B cell (primary cell): ENCODE data around the gene TNIK. TPM values are rescaled to one million over a fixed set of nuclear protein-coding genes. Genes with fewer than 3 reads are reported as not detected.

Experiments used
- ATAC-seq: fragments of 200-7000 bp; cut with Tn5 transposase; one replicate; pipeline ENCODE4 v1.10.0; 2021; ENCODE audit warnings: low read depth, mild to moderate bottlenecking, moderate number of reproducible peaks, moderate library complexity
- CTCF ChIA-PET: fragments of 350-600 bp; sonication (Branson Sonifier 250); formaldehyde crosslinking; loops from one replicate; lab custom pipeline; 2021; ENCODE audit warnings: antibody characterized with exemption, inconsistent platforms; lab: Charles Lee
- POLR2A ChIA-PET: fragments of 350-600 bp; sonication (Branson Sonifier 250); formaldehyde crosslinking; loops from one replicate; lab custom pipeline; 2021; ENCODE audit warnings: antibody characterized with exemption; lab: Charles Lee
- DNase-seq: peaks from one replicate; pipeline ENCODE4 v3.0.0; 2013
- H2AFZ ChIP-seq: 2 replicates; pipeline ENCODE4 v1.6.1; 2012; ENCODE audit warnings: mild to moderate bottlenecking, low read depth, low read length; ENCODE audit not compliant: insufficient read depth, poor library complexity, severe bottlenecking
- H3K27ac ChIP-seq, 2 donors: 1 replicate in 1 of 2; 2 replicates in 1 of 2; pipeline ENCODE4 v1.5.1; 2012 to 2013; ENCODE audit warnings: low read length in 2 of 2, mild to moderate bottlenecking in 2 of 2, moderate library complexity in 1 of 2
- H3K27me3 ChIP-seq, 4 experiments: fragments of 200-600 bp in 1 of 4; sonication (generic) in 1 of 4; replicated peaks in 1 of 4; 1 replicate in 2 of 4; 2 replicates in 2 of 4; pipeline versions ENCODE4 v1.6.1 to v1.7.0; 2013 to 2016; ENCODE audit warnings: low read length in 3 of 4, mild to moderate bottlenecking in 2 of 4, mixed read lengths in 1 of 4, moderate library complexity in 1 of 4; ENCODE audit not compliant: insufficient read depth in 4 of 4, control insufficient read depth in 3 of 4; ENCODE audit errors: control extremely low read depth in 1 of 4
- H3K36me3 ChIP-seq, 2 experiments: replicated peaks in 1 of 2; 1 replicate in 1 of 2; 2 replicates in 1 of 2; pipeline versions ENCODE4 v1.6.1 to v1.7.1; 2013; ENCODE audit warnings: low read length in 1 of 2; ENCODE audit not compliant: insufficient read depth in 2 of 2, control insufficient read depth in 1 of 2; ENCODE audit errors: control extremely low read depth in 1 of 2, extremely low read depth in 1 of 2
- H3K4me1 ChIP-seq, 2 donors: fragments of 200-600 bp in 1 of 2; sonication (generic) in 1 of 2; 1 replicate in 1 of 2; 2 replicates in 1 of 2; pipeline versions ENCODE4 v1.5.1 to v1.6.1; 2013 to 2017; ENCODE audit warnings: low read length in 2 of 2; ENCODE audit not compliant: control insufficient read depth in 2 of 2, insufficient read depth in 2 of 2
- H3K4me2 ChIP-seq: replicated peaks from 2 replicates; pipeline ENCODE3; 2012; ENCODE audit warnings: mild to moderate bottlenecking, low read depth, low read length; ENCODE audit not compliant: poor library complexity, severe bottlenecking
- H3K4me3 ChIP-seq, 5 experiments: fragments of 200-600 bp in 1 of 5; sonication (generic) in 1 of 5; 1 replicate in 3 of 5; 2 replicates in 2 of 5; pipeline versions ENCODE4 v1.5.1 to v1.7.0; 2011 to 2016; ENCODE audit warnings: low read length in 4 of 5, mild to moderate bottlenecking in 4 of 5, low read depth in 2 of 5, control low read depth in 1 of 5, moderate library complexity in 1 of 5; ENCODE audit not compliant: insufficient read depth in 1 of 5; ENCODE audit errors: control extremely low read depth in 1 of 5, extremely low read depth in 1 of 5
- H3K79me2 ChIP-seq: fragments of 200-600 bp; sonication (generic); one replicate; pipeline ENCODE4 v1.6.0; 2016; ENCODE audit warnings: low read length; ENCODE audit not compliant: control insufficient read depth, insufficient read depth
- H3K9ac ChIP-seq: fragments of 200-600 bp; sonication (generic); 2 replicates; pipeline ENCODE4 v1.6.1; 2017; ENCODE audit warnings: mild to moderate bottlenecking, low read length, moderate library complexity
- H3K9me3 ChIP-seq, 3 donors: one replicate each; pipeline versions ENCODE4 v1.6.1 to v1.7.1; 2013; ENCODE audit warnings: low read length in 2 of 3; ENCODE audit not compliant: control insufficient read depth in 2 of 3, insufficient read depth in 1 of 3; ENCODE audit errors: control extremely low read depth in 1 of 3
- H4K20me1 ChIP-seq: 2 replicates; pipeline ENCODE4 v1.6.0; 2012; ENCODE audit warnings: mild to moderate bottlenecking, low read length; ENCODE audit not compliant: insufficient read depth, control insufficient read depth, poor library complexity, severe bottlenecking
- H3K27ac Mint-ChIP-seq: one replicate; pipeline ENCODE4 v1.8.0; 2021; ENCODE audit warnings: mixed read lengths
- H3K27me3 Mint-ChIP-seq: one replicate; pipeline ENCODE4 v1.8.0; 2021; ENCODE audit warnings: mixed read lengths
- H3K4me1 Mint-ChIP-seq: one replicate; pipeline ENCODE4 v1.8.0; 2021; ENCODE audit warnings: mixed read lengths
- H3K4me3 Mint-ChIP-seq: one replicate; pipeline ENCODE4 v1.8.0; 2021; ENCODE audit warnings: mixed read lengths
- H3K9me3 Mint-ChIP-seq: one replicate; pipeline ENCODE4 v1.8.0; 2022; ENCODE audit warnings: mixed read lengths; ENCODE audit not compliant: insufficient read depth
- EZH2 ChIP-seq: IDR thresholded peaks from 2 replicates; pipeline ENCODE4 v1.6.1; 2012; ENCODE audit warnings: borderline replicate concordance, low read depth, mild to moderate bottlenecking, moderate library complexity, low read length; ENCODE audit not compliant: insufficient read depth, poor library complexity, severe bottlenecking
- WGBS: methylation state at CpG from one replicate; pipeline ENCODE4 v1.1.5; 2013; ENCODE audit warnings: missing lambda C conversion rate; ENCODE audit not compliant: insufficient coverage; 5-methylcytosine and 5-hydroxymethylcytosine counted together
- intact Hi-C: fragments of 100-400 bp; cut with micrococcal nuclease; formaldehyde crosslinking; loops from one replicate; pipeline ENCODE4 v1.10.0; 2022
- polyA plus RNA-seq: library from polyadenylated mRNA; depleted of rRNA; stranded (reverse); fragments of >200 nt; gene quantifications from 2 replicates; pipeline ENCODE4 v1.2.3, GENCODE V29; 2012
- total RNA-seq, 2 donors: library from RNA; stranded (reverse); fragments of 120-200 nt in 1 of 2; gene quantifications; 1 replicate in 1 of 2; 2 replicates in 1 of 2; pipeline versions ENCODE4 v1.2.3 to v1.2.4, GENCODE V29; 2013 to 2022
- TF ChIP-seq, protein P1 (sequence below): fragments of 200-600 bp; IDR thresholded peaks from one replicate; pipeline ENCODE4 v1.8.0; 2022; ENCODE audit warnings: antibody characterized with exemption, mild to moderate bottlenecking

The TNIK gene
- total and polyA plus RNA-seq, 2 donors (not counting 1 experiment from before 2014, with no cell fraction given): 0.66 to 7.7 TPM

GRCh38 chr3:171058873-171059603 is 401.2 kb downstream of the TNIK start:
- H3K27ac Mint-ChIP-seq: no peak overlapping the region
- CTCF ChIA-PET: no interaction called here
- TF ChIP-seq, protein P1, sequence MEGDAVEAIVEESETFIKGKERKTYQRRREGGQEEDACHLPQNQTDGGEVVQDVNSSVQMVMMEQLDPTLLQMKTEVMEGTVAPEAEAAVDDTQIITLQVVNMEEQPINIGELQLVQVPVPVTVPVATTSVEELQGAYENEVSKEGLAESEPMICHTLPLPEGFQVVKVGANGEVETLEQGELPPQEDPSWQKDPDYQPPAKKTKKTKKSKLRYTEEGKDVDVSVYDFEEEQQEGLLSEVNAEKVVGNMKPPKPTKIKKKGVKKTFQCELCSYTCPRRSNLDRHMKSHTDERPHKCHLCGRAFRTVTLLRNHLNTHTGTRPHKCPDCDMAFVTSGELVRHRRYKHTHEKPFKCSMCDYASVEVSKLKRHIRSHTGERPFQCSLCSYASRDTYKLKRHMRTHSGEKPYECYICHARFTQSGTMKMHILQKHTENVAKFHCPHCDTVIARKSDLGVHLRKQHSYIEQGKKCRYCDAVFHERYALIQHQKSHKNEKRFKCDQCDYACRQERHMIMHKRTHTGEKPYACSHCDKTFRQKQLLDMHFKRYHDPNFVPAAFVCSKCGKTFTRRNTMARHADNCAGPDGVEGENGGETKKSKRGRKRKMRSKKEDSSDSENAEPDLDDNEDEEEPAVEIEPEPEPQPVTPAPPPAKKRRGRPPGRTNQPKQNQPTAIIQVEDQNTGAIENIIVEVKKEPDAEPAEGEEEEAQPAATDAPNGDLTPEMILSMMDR: no peak
- no peak for TF ChIP-seq EZH2

GRCh38 chr3:171058058-171058457 is 402.1 kb downstream of the TNIK start:
- no peak overlapping the region for H3K27ac Mint-ChIP-seq
- no peaks in the 10 kb centered on the region for H3K4me1 Mint-ChIP-seq
- H3K27ac ChIP-seq: no peak overlapping the region
- ATAC-seq (no peak), DNase-seq (no peak)
- H3K27me3 ChIP-seq: no peaks in the 10 kb centered on the region
- peaks cover 8% of the 10 kb centered on the region for H3K27me3 Mint-ChIP-seq
- no peaks in the 10 kb centered on the region for H3K79me2 ChIP-seq
- H3K9me3 Mint-ChIP-seq: no peaks in the 10 kb centered on the region
- H3K9ac ChIP-seq: no peak overlapping the region
- H3K4me3 Mint-ChIP-seq: no peak overlapping the region
- no peak overlapping the region for H2AFZ ChIP-seq
- WGBS: no CpG with 5 or more reads among the region's 1 CpG
- H3K9me3 ChIP-seq: no peaks in the 10 kb centered on the region
- H3K4me3 ChIP-seq: no peak overlapping the region
- no peaks in the 10 kb centered on the region for H3K4me1 ChIP-seq
- ChIA-PET CTCF (no interaction called here), POLR2A (no interaction called here)
- no peaks in the 10 kb centered on the region for H4K20me1 ChIP-seq
- TF ChIP-seq, protein P1: no peak
- no peak for TF ChIP-seq EZH2
- no peaks in the 10 kb centered on the region for H3K36me3 ChIP-seq
- H3K4me2 ChIP-seq: no peak overlapping the region
- intact Hi-C loops: no loop called here

More at GRCh38 chr3:171058873-171059603, 401.2 kb downstream of the TNIK start:
- Histone ChIP-seq H3K9me3 (no peaks in the 10 kb centered on the region), H4K20me1 (no peaks in the 10 kb centered on the region), H3K4me1 (no peaks in the 10 kb centered on the region), H3K36me3 (no peaks in the 10 kb centered on the region), H3K4me3 (no peak overlapping the region), H3K27me3 (no peaks in the 10 kb centered on the region), H3K4me2 (no peak overlapping the region), H3K27ac (no peak overlapping the region), H2AFZ (no peak overlapping the region), H3K9ac (no peak overlapping the region), H3K79me2 (no peaks in the 10 kb centered on the region)
- Mint-ChIP-seq H3K4me1 (no peaks in the 10 kb centered on the region), H3K4me3 (no peak overlapping the region), H3K27me3 (peaks cover 3% of the 10 kb centered on the region), H3K9me3 (no peaks in the 10 kb centered on the region)
- POLR2A ChIA-PET: no interaction called here
- DNase-seq: no peak
- intact Hi-C loops: no loop called here
- no peak for ATAC-seq
